K562 (cell line): ENCODE results near the gene FRK. TPM values are rescaled to one million over a fixed set of nuclear protein-coding genes. Genes with fewer than 3 reads are reported as not detected.

Source experiments
- ATAC-seq: fragments of 200-7000 bp; cut with Tn5 transposase; 3 replicates; pipeline ENCODE4 v1.9.1; 2020; ENCODE audit warnings: moderate library complexity
- BruUV-seq: library from RNA; stranded (reverse); fragments of 400-500 nt; replicated peaks from 2 replicates; lab custom pipeline; 2021; lab: Mats Ljungman, UMichigan
- CTCF ChIA-PET: fragments of 300-600 bp; formaldehyde crosslinking; extraction: SDS; loops from one replicate; lab custom pipeline; 2021; ENCODE audit warnings: low intra/inter-chr PET ratio; lab: Yijun Ruan, JAX
- POLR2A ChIA-PET: fragments of 300-600, 350-650 bp; sonication (Branson Sonifier 250); formaldehyde crosslinking; extraction: SDS; loops from one replicate; lab custom pipeline; 2021; ENCODE audit warnings: antibody characterized with exemption, inconsistent platforms; lab: Yijun Ruan, JAX
- DNase-seq, 4 experiments: peaks; one replicate each; pipeline versions ENCODE4 v3.0.0 to v3.0.0-alpha.2; 2011 to 2018; ENCODE audit warnings: low spot score in 3 of 4, mixed read lengths in 3 of 4; ENCODE audit errors: extremely low read depth in 1 of 4
- FAIRE-seq: peaks from 2 replicates; lab custom pipeline; 2011; peaks lifted over from hg19 to GRCh38; lab: Jason Lieb, UNC
- H2AFZ ChIP-seq: 2 replicates; pipeline ENCODE4 v1.6.0; 2011; ENCODE audit warnings: low read depth, low read length, control low read depth, inconsistent platforms
- H3K27ac ChIP-seq: fragments of 200-600 bp; 3 replicates; pipeline ENCODE4 v1.8.0; 2011; ENCODE audit warnings: low read depth, mild to moderate bottlenecking, control low read depth, inconsistent platforms, low read length, moderate library complexity, mixed read lengths; ENCODE audit errors: extremely low read depth
- H3K27me3 ChIP-seq, 2 experiments: fragments of 300-600 bp in 1 of 2; 2 replicates in 1 of 2; 3 replicates in 1 of 2; pipeline versions ENCODE4 v1.6.0 to v1.8.0; 2011; ENCODE audit warnings: inconsistent platforms in 2 of 2, low read length in 2 of 2, mild to moderate bottlenecking in 1 of 2, mixed read lengths in 1 of 2, moderate library complexity in 1 of 2; ENCODE audit not compliant: control insufficient read depth in 2 of 2, insufficient read depth in 2 of 2
- H3K36me3 ChIP-seq: fragments of 300-600 bp; 3 replicates; pipeline ENCODE4 v1.8.0; 2011; ENCODE audit warnings: mild to moderate bottlenecking, low read length, inconsistent platforms; ENCODE audit not compliant: control insufficient read depth, insufficient read depth
- H3K4me1 ChIP-seq, 2 experiments: fragments of 200-600 bp in 1 of 2; replicated peaks in 1 of 2; 2 replicates in 1 of 2; 3 replicates in 1 of 2; pipeline versions ENCODE4 v1.5.1 to v1.8.0; 2011; ENCODE audit warnings: inconsistent platforms in 2 of 2, low read length in 2 of 2, mild to moderate bottlenecking in 1 of 2, mixed read lengths in 1 of 2, moderate library complexity in 1 of 2; ENCODE audit not compliant: control insufficient read depth in 2 of 2, insufficient read depth in 2 of 2
- H3K4me2 ChIP-seq: 2 replicates; pipeline ENCODE4 v1.6.1; 2011; ENCODE audit warnings: low read length, control low read depth, inconsistent platforms, mixed read lengths; ENCODE audit not compliant: insufficient read depth
- H3K4me3 ChIP-seq: fragments of 200-600 bp; sonication (generic), shearing (Covaris generic); 2 replicates; pipeline ENCODE4 v1.5.1; 2016; ENCODE audit warnings: control low read depth, inconsistent platforms
- H3K79me2 ChIP-seq: fragments of 200-600 bp; 3 replicates; pipeline ENCODE4 v1.8.0; 2011; ENCODE audit warnings: low read length, inconsistent platforms; ENCODE audit not compliant: control insufficient read depth, insufficient read depth
- H3K9ac ChIP-seq, 2 experiments: 2 replicates each; pipeline versions ENCODE4 v1.6.0 to v1.6.1; 2011; ENCODE audit warnings: low read depth in 2 of 2, low read length in 2 of 2, control low read depth in 1 of 2, inconsistent platforms in 1 of 2, mild to moderate bottlenecking in 1 of 2, mixed read lengths in 1 of 2; ENCODE audit not compliant: insufficient read depth in 1 of 2
- H3K9me1 ChIP-seq: one replicate; pipeline ENCODE4 v1.6.0; 2011; ENCODE audit warnings: inconsistent platforms, mild to moderate bottlenecking, low read length, moderate library complexity; ENCODE audit not compliant: control insufficient read depth, insufficient read depth
- H3K9me3 ChIP-seq: replicated peaks from 2 replicates; pipeline ENCODE4 v1.5.1; 2011; ENCODE audit warnings: low read depth, low read length, inconsistent platforms; ENCODE audit not compliant: control insufficient read depth, insufficient read depth
- H4K20me1 ChIP-seq: replicated peaks from 2 replicates; pipeline ENCODE4 v1.6.1; 2011; ENCODE audit warnings: low read length, inconsistent platforms, mixed read lengths; ENCODE audit not compliant: control insufficient read depth, insufficient read depth
- BCL6 ChIP-seq: fragments of 250-450 bp; sonication (Bioruptor Pico); IDR thresholded peaks from 2 replicates; pipeline ENCODE4 v1.4.0; 2020
- KAT7 ChIP-seq: sonication (generic); formaldehyde crosslinking; IDR thresholded peaks from 2 replicates; pipeline ENCODE4 v1.8.0; 2022; ENCODE audit warnings: missing genetic modification reagents, mild to moderate bottlenecking, borderline replicate concordance
- NELFE ChIP-seq: IDR thresholded peaks from 2 replicates; pipeline ENCODE4 v1.6.1; 2011; ENCODE audit warnings: mild to moderate bottlenecking; ENCODE audit not compliant: insufficient read depth, insufficient read length
- SNRNP70 ChIP-seq: fragments of 200-400 bp; formaldehyde crosslinking; optimal IDR thresholded peaks from 2 replicates; pipeline ENCODE3; 2017; ENCODE audit warnings: low read depth, low read length
- ZNF77 ChIP-seq: fragments of 250-450 bp; sonication (Bioruptor Pico); IDR thresholded peaks from 2 replicates; pipeline ENCODE4 v1.5.0; 2020
- WGBS: fragments of 100-300 bp; shearing (Covaris generic); methylation state at CpG from one replicate; pipeline ENCODE4 v1.1.6; 2016; ENCODE audit warnings: low coverage, mixed read lengths; ENCODE audit not compliant: insufficient coverage; ENCODE audit errors: missing lambda C conversion rate; 5-methylcytosine and 5-hydroxymethylcytosine counted together
- in situ Hi-C: fragments of 300-500 bp; cut with MboI; formaldehyde crosslinking; loops from 4 replicates; pipeline ENCODE4 v1.15.0; 2018; ENCODE audit warnings: inconsistent platforms, mixed read lengths
- intact Hi-C: fragments of 100-400 bp; cut with micrococcal nuclease; formaldehyde crosslinking; loops from 2 replicates; pipeline ENCODE4 v1.14.2; 2022
- polyA plus RNA-seq, 8 experiments: library from polyadenylated mRNA; depleted of rRNA in 4 of 8; stranded (reverse) in 5 of 8; unstranded in 3 of 8; fragments of >200 nt; fragmentation: Nextera tagmentation in 2 of 8; fragmentation: Illumina TruSeq in 1 of 8; extraction: Ambion mirVana in 2 of 8; extraction: Trizol in 1 of 8; gene quantifications; 2 replicates each; pipeline versions ENCODE4 v1.2.1 to v1.2.3, GENCODE V29; 2011 to 2014; ENCODE audit warnings: inconsistent platforms in 1 of 8, missing spikeins in 1 of 8
- total RNA-seq, 7 experiments: library from RNA; depleted of rRNA in 6 of 7; stranded (reverse); fragments of >200 nt in 6 of 7; fragmentation: Illumina TruSeq in 2 of 7; extraction: Trizol in 2 of 7; gene quantifications; 2 replicates each; pipeline versions ENCODE4 v1.2.1 to v1.2.3, GENCODE V29; 2011 to 2021; ENCODE audit warnings: low replicate concordance in 1 of 7
- TF ChIP-seq, protein P1 (sequence below): fragments of 150-350 bp; conservative IDR thresholded peaks from 2 replicates; pipeline ENCODE4 v1.6.1; 2014; ENCODE audit warnings: low read length
- TF ChIP-seq, protein P2 (sequence below): fragments of 200-800 bp; sonication (Bioruptor generic); IDR thresholded peaks from 2 replicates; pipeline ENCODE4 v1.6.1; 2017; ENCODE audit warnings: missing genetic modification characterization, missing compliant biosample characterization
- TF ChIP-seq, protein P3 (sequence below): sonication (generic); formaldehyde crosslinking; IDR thresholded peaks from 2 replicates; pipeline ENCODE4 v1.9.0; 2022; ENCODE audit warnings: mild to moderate bottlenecking, missing genetic modification reagents

FRK gene
- total and polyA plus RNA-seq, 9 of the 15 experiments (the other 6 are each of a cell fraction or from before 2014, with no cell fraction given): 0.01 to 0.29 (median 0.09) TPM

DNA sequence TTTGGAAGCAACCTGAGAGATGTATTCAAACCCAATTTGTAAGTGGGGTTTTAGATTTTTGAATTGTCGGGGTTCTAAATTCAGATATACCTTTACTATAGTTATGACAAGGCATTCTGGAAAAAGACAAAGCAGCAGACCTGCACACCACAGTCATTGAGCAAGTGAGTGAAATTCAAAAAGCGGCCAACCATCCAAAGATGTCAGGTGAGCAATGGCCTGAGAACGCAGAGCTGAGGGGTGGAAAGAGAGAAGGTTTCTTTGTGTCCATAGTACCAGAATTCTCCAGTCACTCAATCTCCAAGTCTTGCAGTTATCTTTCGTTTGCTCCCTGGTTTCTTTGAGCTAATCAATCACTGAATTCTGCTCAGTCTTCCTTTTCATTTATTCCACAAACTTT is 1.8 kb upstream of the FRK start:
- Histone ChIP-seq H3K9me1 (no peaks in the 10 kb centered on the region), H3K4me3 (no peak overlapping the region), H3K27ac (no peak overlapping the region), H3K4me2 (no peak overlapping the region), H3K4me1 (peaks cover 5% of the 10 kb centered on the region in 2 experiments; a peak in 3 of 5 replicates), H3K9me3 (no peaks in the 10 kb centered on the region), H4K20me1 (no peaks in the 10 kb centered on the region), H2AFZ (no peak overlapping the region), H3K36me3 (no peaks in the 10 kb centered on the region), H3K9ac (no peak overlapping the region), H3K27me3 (no peaks in the 10 kb centered on the region), H3K79me2 (no peaks in the 10 kb centered on the region)
- DNase-seq: no peak
- ATAC-seq: no peak
- BruUV-seq: no TSS peak
- CTCF ChIA-PET: no interaction called here
- TF ChIP-seq NELFE: no peak
- TF ChIP-seq, protein P1, sequence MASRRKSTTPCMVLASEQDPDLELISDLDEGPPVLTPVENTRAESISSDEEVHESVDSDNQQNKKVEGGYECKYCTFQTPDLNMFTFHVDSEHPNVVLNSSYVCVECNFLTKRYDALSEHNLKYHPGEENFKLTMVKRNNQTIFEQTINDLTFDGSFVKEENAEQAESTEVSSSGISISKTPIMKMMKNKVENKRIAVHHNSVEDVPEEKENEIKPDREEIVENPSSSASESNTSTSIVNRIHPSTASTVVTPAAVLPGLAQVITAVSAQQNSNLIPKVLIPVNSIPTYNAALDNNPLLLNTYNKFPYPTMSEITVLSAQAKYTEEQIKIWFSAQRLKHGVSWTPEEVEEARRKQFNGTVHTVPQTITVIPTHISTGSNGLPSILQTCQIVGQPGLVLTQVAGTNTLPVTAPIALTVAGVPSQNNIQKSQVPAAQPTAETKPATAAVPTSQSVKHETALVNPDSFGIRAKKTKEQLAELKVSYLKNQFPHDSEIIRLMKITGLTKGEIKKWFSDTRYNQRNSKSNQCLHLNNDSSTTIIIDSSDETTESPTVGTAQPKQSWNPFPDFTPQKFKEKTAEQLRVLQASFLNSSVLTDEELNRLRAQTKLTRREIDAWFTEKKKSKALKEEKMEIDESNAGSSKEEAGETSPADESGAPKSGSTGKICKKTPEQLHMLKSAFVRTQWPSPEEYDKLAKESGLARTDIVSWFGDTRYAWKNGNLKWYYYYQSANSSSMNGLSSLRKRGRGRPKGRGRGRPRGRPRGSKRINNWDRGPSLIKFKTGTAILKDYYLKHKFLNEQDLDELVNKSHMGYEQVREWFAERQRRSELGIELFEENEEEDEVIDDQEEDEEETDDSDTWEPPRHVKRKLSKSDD: no peak
- no peak for TF ChIP-seq BCL6 (CRISPR knock-in tag)
- TF ChIP-seq SNRNP70: no peak
- no peak for TF ChIP-seq KAT7 (CRISPR knock-in tag)
- no peak for TF ChIP-seq ZNF77
- TF ChIP-seq, protein P2, sequence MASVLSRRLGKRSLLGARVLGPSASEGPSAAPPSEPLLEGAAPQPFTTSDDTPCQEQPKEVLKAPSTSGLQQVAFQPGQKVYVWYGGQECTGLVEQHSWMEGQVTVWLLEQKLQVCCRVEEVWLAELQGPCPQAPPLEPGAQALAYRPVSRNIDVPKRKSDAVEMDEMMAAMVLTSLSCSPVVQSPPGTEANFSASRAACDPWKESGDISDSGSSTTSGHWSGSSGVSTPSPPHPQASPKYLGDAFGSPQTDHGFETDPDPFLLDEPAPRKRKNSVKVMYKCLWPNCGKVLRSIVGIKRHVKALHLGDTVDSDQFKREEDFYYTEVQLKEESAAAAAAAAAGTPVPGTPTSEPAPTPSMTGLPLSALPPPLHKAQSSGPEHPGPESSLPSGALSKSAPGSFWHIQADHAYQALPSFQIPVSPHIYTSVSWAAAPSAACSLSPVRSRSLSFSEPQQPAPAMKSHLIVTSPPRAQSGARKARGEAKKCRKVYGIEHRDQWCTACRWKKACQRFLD: no peak
- TF ChIP-seq, protein P3, sequence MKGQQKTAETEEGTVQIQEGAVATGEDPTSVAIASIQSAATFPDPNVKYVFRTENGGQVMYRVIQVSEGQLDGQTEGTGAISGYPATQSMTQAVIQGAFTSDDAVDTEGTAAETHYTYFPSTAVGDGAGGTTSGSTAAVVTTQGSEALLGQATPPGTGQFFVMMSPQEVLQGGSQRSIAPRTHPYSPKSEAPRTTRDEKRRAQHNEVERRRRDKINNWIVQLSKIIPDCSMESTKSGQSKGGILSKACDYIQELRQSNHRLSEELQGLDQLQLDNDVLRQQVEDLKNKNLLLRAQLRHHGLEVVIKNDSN (CRISPR knock-in tag): no peak
- 8% methylated on average over 4 of the region's 4 CpGs for WGBS
- POLR2A ChIA-PET: interaction anchor here (1.1 kb wide), 1 partner anchor 12 kb away, joined by 4 read pairs; no protein-coding TSS in a partner anchor
- no peak for FAIRE-seq
- intact Hi-C loops: loop anchor here (5.0 kb wide), 1 partner anchor 35 kb away; no protein-coding TSS in a partner anchor
- in situ Hi-C loops: no loop called here
